GM21515 (cell line): ENCODE data around the gene SPDYE17.
"Not testable (repeated sequence)": the region's sequence is repeated elsewhere in the genome, so short reads cannot be mapped to it uniquely, and the experiment has no call there.

ENCODE experiments used
- ATAC-seq: cut with Tn5 transposase; IDR thresholded peaks from one replicate; pipeline ENCODE4 v1.9.1; 2021; ENCODE audit not compliant: unreplicated experiment

SPDYE17 gene

GRCh38 chr7:77032261-77032660 is at the start of gene SPDYE17:
Gene SPDYE17, minus strand, starts transcription at chr7:77032361. Its CDS starts 1,791 bp downstream, at chr7:77030570.
- ATAC-seq: not testable (repeated sequence)

GRCh38 chr7:77080236-77080635 is 48.1 kb upstream of the SPDYE17 start:
- not testable (repeated sequence) for ATAC-seq

GRCh38 chr7:77079624-77080023 is 47.5 kb upstream of the SPDYE17 start:
- not testable (repeated sequence) for ATAC-seq

- ATAC-seq: not testable (repeated sequence)
Observed at GRCh38 chr7:77079112-77079511, 47.0 kb upstream of the SPDYE17 start.

- ATAC-seq: not testable (repeated sequence)
Observed at GRCh38 chr7:77077060-77077459, 44.9 kb upstream of the SPDYE17 start.

- not testable (repeated sequence) for ATAC-seq
Observed at GRCh38 chr7:77074786-77075396, 42.7 kb upstream of the SPDYE17 start.

- not testable (repeated sequence) for ATAC-seq
Observed at GRCh38 chr7:77071108-77071507, 38.9 kb upstream of the SPDYE17 start.

GRCh38 chr7:77065869-77066268 is 33.7 kb upstream of the SPDYE17 start:
- ATAC-seq: not testable (repeated sequence)

- not testable (repeated sequence) for ATAC-seq
Observed at GRCh38 chr7:77063732-77064131, 31.6 kb upstream of the SPDYE17 start.

GRCh38 chr7:77062557-77062956 is 30.4 kb upstream of the SPDYE17 start, which contains the start of gene SPDYE18:
Gene SPDYE18, minus strand, starts transcription at chr7:77062558. Its CDS starts 2,046 bp downstream, at chr7:77060512.
- ATAC-seq: not testable (repeated sequence)

- ATAC-seq: not testable (repeated sequence)
Observed at GRCh38 chr7:77026349-77026748, 5.8 kb downstream of the SPDYE17 start.

GRCh38 chr7:77010074-77010680 is 22.0 kb downstream of the SPDYE17 start:
- ATAC-seq: not testable (repeated sequence)

GRCh38 chr7:77008000-77008399 is 24.2 kb downstream of the SPDYE17 start:
- ATAC-seq: not testable (repeated sequence)

GRCh38 chr7:77006127-77007110 is 25.7 kb downstream of the SPDYE17 start:
- not testable (repeated sequence) for ATAC-seq

GRCh38 chr7:77005461-77006057 is 26.6 kb downstream of the SPDYE17 start:
- not testable (repeated sequence) for ATAC-seq

- ATAC-seq: not testable (repeated sequence)
Observed at GRCh38 chr7:77004151-77004550, 28.0 kb downstream of the SPDYE17 start.

- not testable (repeated sequence) for ATAC-seq
Observed at GRCh38 chr7:77003241-77003640, 28.9 kb downstream of the SPDYE17 start.

GRCh38 chr7:77002678-77003233 is 29.4 kb downstream of the SPDYE17 start:
- not testable (repeated sequence) for ATAC-seq

GRCh38 chr7:77002104-77002503 is 30.1 kb downstream of the SPDYE17 start:
- ATAC-seq: not testable (repeated sequence)

- not testable (repeated sequence) for ATAC-seq
Observed at GRCh38 chr7:76999474-77000107, 32.6 kb downstream of the SPDYE17 start.
